Measurements from ENCODE around the gene MDGA2. TPM values are rescaled to one million over a fixed set of nuclear protein-coding genes. Genes with fewer than 3 reads are reported as not detected.

Gene MDGA2
- total and polyA plus RNA-seq, 8 donors, result 0.14 to 2.9 TPM; not detected in 6

DNA sequence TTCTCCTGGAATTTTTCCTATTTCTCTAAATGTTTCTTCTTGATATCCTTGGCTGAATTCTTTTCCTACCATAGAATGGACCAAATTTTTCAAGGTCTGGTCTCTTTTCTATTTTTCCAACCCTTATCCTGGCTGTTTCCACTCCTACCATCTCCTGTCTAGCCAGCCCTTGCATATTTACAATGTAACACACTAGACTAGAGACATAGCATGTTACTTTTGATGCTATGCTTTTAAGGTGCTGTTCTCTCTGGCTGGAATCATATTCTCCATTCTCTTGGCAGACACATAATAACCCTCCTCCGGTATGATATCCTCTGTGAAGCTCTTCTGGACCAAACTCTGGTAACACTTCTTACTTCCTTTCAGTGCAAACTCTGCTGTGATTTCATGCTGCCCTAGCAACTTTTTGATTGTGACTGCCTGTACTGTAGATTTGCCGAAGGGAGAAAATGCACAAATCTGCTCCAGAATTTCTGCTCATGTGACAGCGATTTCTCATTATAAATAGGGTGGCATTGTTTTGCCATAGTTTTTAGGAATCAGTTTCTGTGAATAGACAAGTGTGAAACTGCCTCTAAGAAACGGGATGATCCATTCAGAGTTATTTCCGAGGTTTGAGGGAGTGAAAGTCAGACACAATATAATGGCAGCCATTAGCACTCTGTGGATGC, 284.4 kb downstream of the MDGA2 start:
- intact Hi-C loops (cut with DNase I; ENCODE audit: low total_unique reads), result no loop called here
- 69 to 78% (median 76%) methylated on average over 5 of the region's 5 CpGs for WGBS, 5 donors
- no peaks in the 10 kb centered on the region for H3K4me1 ChIP-seq
- no peaks in the 10 kb centered on the region for H3K27me3 ChIP-seq
- no peaks in the 10 kb centered on the region for H3K9me3 ChIP-seq
- TF ChIP-seq EP300 (IDR thresholded peaks at IDR 0.05), result no peak
- no peak for TF ChIP-seq POLR2A (IDR thresholded peaks at IDR 0.05)
- no peak for TF ChIP-seq POLR2AphosphoS5 (IDR thresholded peaks at IDR 0.05)
- TF ChIP-seq CTCF (IDR thresholded peaks at IDR 0.05), result no peak
- DNase-seq, result no peak
- H3K27ac ChIP-seq, result no peak overlapping the region
- no peak overlapping the region for H3K4me3 ChIP-seq
- no peaks in the 10 kb centered on the region for H3K36me3 ChIP-seq

- intact Hi-C loops (cut with DNase I; ENCODE audit: low total_unique reads), result no loop called here
- Histone ChIP-seq H3K9me3 (no peaks in the 10 kb centered on the region), H3K4me1 (no peaks in the 10 kb centered on the region), H3K36me3 (no peaks in the 10 kb centered on the region), H3K27me3 (no peaks in the 10 kb centered on the region), H3K27ac (no peak overlapping the region), H3K4me3 (no peak overlapping the region)
- no peak for TF ChIP-seq CTCF (IDR thresholded peaks at IDR 0.05)
- TF ChIP-seq POLR2AphosphoS5 (IDR thresholded peaks at IDR 0.05), result no peak
- TF ChIP-seq EP300 (IDR thresholded peaks at IDR 0.05), result no peak
- no peak for TF ChIP-seq POLR2A (IDR thresholded peaks at IDR 0.05)
- peak in 1 of 2 donors; percentile 2 for DNase-seq
- WGBS, 5 donors, result 18 to 76% (median 60%) methylated on average over 1 of the region's 1 CpG
Observed at GRCh38 chr14:47389535-47389934, 285.9 kb downstream of the MDGA2 start.

- no peaks in the 10 kb centered on the region for H3K9me3 ChIP-seq
- H3K36me3 ChIP-seq, result no peaks in the 10 kb centered on the region
- TF ChIP-seq POLR2AphosphoS5 (IDR thresholded peaks at IDR 0.05), result no peak
- no peak for TF ChIP-seq POLR2A (IDR thresholded peaks at IDR 0.05)
- TF ChIP-seq CTCF (IDR thresholded peaks at IDR 0.05), result no peak
- TF ChIP-seq EP300 (IDR thresholded peaks at IDR 0.05), result no peak
- WGBS, 5 donors, result 69 to 74% (median 72%) methylated on average over 2 of the region's 2 CpGs
- H3K27me3 ChIP-seq, result no peaks in the 10 kb centered on the region
- no peaks in the 10 kb centered on the region for H3K4me1 ChIP-seq
- H3K27ac ChIP-seq, result no peak overlapping the region
- peak in 1 of 2 donors; percentile 6 for DNase-seq
- H3K4me3 ChIP-seq, result no peak overlapping the region
- intact Hi-C loops (cut with DNase I; ENCODE audit: low total_unique reads), result no loop called here
Observed at GRCh38 chr14:47366006-47366405, 309.4 kb downstream of the MDGA2 start.

DNA sequence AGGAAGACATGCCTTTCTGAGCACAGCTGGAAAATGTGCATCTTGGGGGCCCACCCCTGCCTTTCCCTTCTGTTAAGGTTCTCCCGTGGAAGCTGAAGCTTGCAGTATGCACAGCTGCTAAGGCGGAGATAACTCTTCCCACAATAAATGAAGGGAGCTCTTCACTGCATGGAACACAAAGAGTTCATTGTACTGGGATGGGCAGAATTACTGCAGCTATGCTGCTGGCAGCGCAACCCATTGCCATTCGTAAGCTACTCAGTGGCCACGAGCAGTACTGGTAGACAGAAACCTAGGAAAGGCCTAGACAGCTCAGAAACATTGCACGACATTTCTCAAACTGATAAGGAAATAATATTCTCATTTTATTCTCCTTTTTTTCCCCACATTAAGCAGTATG, 310.2 kb downstream of the MDGA2 start:
- Histone ChIP-seq H3K27me3 (no peaks in the 10 kb centered on the region), H3K4me1 (no peaks in the 10 kb centered on the region), H3K36me3 (no peaks in the 10 kb centered on the region), H3K4me3 (no peak overlapping the region), H3K27ac (no peak overlapping the region), H3K9me3 (no peaks in the 10 kb centered on the region)
- 77 to 84% (median 82%) methylated on average over 6 of the region's 6 CpGs for WGBS, 5 donors
- TF ChIP-seq EP300 (IDR thresholded peaks at IDR 0.05), result no peak
- TF ChIP-seq POLR2AphosphoS5 (IDR thresholded peaks at IDR 0.05), result no peak
- TF ChIP-seq POLR2A (IDR thresholded peaks at IDR 0.05), result no peak
- TF ChIP-seq CTCF (IDR thresholded peaks at IDR 0.05), result no peak
- DNase-seq, result peak in 1 of 2 donors; percentile 13
- intact Hi-C loops (cut with DNase I; ENCODE audit: low total_unique reads), result no loop called here

Measured in stomach (tissue), 9 donors.